Measurements from ENCODE around the gene UBE3B.

Gene UBE3B

GRCh38 chr12:109540526-109541412 lies 63.3 kb downstream of the UBE3B start:
- intact Hi-C loops (cut with micrococcal nuclease): no loop called here
- Mint-ChIP-seq H3K4me3 (no peak overlapping the region), H3K9me3 (no peaks in the 10 kb centered on the region), H3K4me1 (ENCODE audit: low read depth) (peaks cover 7% of the 10 kb centered on the region), H3K36me3 (ENCODE audit: low read depth) (peaks cover 18% of the 10 kb centered on the region), H3K27me3 (no peaks in the 10 kb centered on the region), H3K27ac (no peak overlapping the region)

DNA sequence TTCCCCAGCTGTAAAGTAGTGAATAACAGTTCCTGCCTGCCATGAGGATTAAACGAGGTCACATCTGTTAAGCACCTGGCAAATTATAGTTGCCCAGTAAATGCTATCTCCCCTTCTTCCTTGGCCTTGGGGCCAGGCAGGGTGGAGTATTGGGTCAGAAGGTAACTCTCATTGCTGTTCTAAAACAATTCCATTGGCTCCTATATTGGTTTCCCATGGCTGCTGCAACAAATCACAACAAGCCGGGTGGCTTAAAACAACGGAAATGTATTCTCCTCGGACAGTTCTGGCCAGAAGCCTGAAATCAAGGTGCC lies 63.9 kb downstream of the UBE3B start:
- no peaks in the 10 kb centered on the region for H3K9me3 Mint-ChIP-seq
- H3K36me3 Mint-ChIP-seq (ENCODE audit: low read depth): peaks cover 12% of the 10 kb centered on the region
- H3K27me3 Mint-ChIP-seq: peaks cover 2% of the 10 kb centered on the region
- no peak overlapping the region for H3K4me3 Mint-ChIP-seq
- H3K4me1 Mint-ChIP-seq (ENCODE audit: low read depth): peaks cover 7% of the 10 kb centered on the region
- no peak overlapping the region for H3K27ac Mint-ChIP-seq
- intact Hi-C loops (cut with micrococcal nuclease): no loop called here

DNA sequence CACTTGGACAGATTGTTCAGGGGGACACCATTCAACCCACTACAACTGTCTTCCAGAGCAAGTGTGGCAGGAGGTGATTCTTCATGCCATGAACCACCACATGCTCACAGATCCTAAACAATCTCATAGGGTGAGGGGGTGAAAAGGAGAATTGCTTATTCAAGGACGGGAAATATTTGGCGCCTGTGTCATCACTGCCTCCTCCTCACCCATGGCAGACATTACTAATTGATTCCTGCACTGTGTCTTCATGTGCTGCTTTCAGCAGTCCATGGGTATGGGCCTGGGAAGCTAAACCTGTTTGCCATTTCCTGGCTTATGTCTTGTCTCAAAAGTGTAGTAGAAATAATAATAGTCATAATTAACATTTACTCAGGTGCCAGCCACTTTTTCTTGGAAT lies 64.6 kb downstream of the UBE3B start:
- H3K4me3 Mint-ChIP-seq: no peak overlapping the region
- H3K9me3 Mint-ChIP-seq: no peaks in the 10 kb centered on the region
- peaks cover 6% of the 10 kb centered on the region for H3K36me3 Mint-ChIP-seq (ENCODE audit: low read depth)
- no peak overlapping the region for H3K27ac Mint-ChIP-seq
- H3K27me3 Mint-ChIP-seq: peaks cover 2% of the 10 kb centered on the region
- H3K4me1 Mint-ChIP-seq (ENCODE audit: low read depth): peaks cover 7% of the 10 kb centered on the region
- intact Hi-C loops (cut with micrococcal nuclease): no loop called here

GRCh38 chr12:109542876-109543275 lies 65.4 kb downstream of the UBE3B start:
- intact Hi-C loops (cut with micrococcal nuclease): no loop called here
- H3K27me3 Mint-ChIP-seq: peaks cover 4% of the 10 kb centered on the region
- peaks cover 7% of the 10 kb centered on the region for H3K4me1 Mint-ChIP-seq (ENCODE audit: low read depth)
- H3K27ac Mint-ChIP-seq: no peak overlapping the region
- H3K36me3 Mint-ChIP-seq (ENCODE audit: low read depth): no peaks in the 10 kb centered on the region
- H3K9me3 Mint-ChIP-seq: no peaks in the 10 kb centered on the region
- H3K4me3 Mint-ChIP-seq: no peak overlapping the region

- Mint-ChIP-seq H3K27ac (no peak overlapping the region), H3K9me3 (no peaks in the 10 kb centered on the region), H3K4me1 (ENCODE audit: low read depth) (peaks cover 7% of the 10 kb centered on the region), H3K4me3 (no peak overlapping the region), H3K36me3 (ENCODE audit: low read depth) (no peaks in the 10 kb centered on the region), H3K27me3 (peaks cover 7% of the 10 kb centered on the region)
- intact Hi-C loops (cut with micrococcal nuclease): no loop called here
Measured at GRCh38 chr12:109544955-109545531, 67.6 kb downstream of the UBE3B start.

DNA sequence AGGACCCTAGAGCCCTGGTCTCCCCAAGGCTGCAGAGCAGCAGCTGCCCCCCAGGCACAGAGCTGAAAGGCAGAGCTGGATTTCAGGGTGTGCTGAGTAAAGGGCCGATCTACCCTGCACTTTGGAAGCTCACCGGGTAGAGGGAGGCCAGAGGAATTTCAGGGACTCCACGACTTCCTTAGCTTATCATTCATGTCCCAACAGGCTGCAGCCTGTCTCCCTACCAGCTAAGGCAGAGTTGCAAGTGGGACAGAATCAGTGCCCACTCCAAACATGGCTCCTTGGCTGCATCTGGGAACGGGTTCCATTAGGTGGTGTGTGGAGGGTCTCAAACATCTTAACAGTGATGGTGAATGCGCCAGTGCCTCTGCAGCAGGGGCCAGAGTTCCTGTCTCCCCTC lies 68.4 kb downstream of the UBE3B start:
- no peaks in the 10 kb centered on the region for H3K36me3 Mint-ChIP-seq (ENCODE audit: low read depth)
- no peak overlapping the region for H3K27ac Mint-ChIP-seq
- H3K4me1 Mint-ChIP-seq (ENCODE audit: low read depth): peaks cover 7% of the 10 kb centered on the region
- intact Hi-C loops (cut with micrococcal nuclease): no loop called here
- H3K9me3 Mint-ChIP-seq: no peaks in the 10 kb centered on the region
- H3K4me3 Mint-ChIP-seq: no peak overlapping the region
- peaks cover 9% of the 10 kb centered on the region for H3K27me3 Mint-ChIP-seq

DNA sequence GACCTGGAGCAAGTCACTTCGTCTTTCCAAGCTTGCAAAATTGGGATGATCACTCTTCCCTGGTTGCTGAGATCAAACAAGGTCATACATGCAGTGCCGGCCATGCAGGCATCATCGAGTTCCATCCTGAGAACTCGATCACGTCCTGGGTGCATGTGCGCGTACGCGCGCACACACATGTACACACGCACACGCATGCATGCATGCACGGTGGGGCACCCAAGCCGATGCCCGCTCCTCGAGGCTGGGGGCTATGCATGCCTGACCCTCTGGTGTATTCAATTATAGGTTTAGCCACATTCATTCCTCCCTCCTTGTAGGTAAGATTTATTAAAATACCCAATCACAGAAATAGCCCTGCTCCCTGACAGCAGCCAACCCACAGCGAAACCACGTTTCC lies 69.9 kb downstream of the UBE3B start:
- peaks cover 12% of the 10 kb centered on the region for H3K27me3 Mint-ChIP-seq
- H3K27ac Mint-ChIP-seq: no peak overlapping the region

DNA sequence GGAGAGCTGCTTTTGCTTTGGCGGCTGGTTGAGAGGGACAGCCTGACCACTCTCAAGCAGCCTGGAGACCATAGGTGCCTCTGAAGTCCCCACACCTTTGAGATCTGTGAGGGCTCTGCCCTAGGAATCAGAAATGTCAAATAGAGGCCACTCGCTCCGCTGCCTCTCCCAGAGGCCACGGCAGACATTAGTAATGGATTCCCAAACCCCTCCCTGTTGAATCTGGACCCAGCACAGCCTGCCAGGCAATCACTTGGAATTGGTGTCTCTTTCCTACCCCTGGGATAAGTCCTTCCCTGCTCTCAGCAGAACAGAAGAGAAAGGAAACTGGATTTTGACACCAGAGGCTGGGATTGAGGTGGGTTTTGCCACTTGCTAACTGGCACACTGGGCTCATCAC lies 70.8 kb downstream of the UBE3B start:
- intact Hi-C loops (cut with micrococcal nuclease): no loop called here
- Mint-ChIP-seq H3K9me3 (no peaks in the 10 kb centered on the region), H3K4me3 (no peak overlapping the region), H3K36me3 (ENCODE audit: low read depth) (no peaks in the 10 kb centered on the region), H3K4me1 (ENCODE audit: low read depth) (peaks cover 7% of the 10 kb centered on the region), H3K27ac (no peak overlapping the region), H3K27me3 (peaks cover 12% of the 10 kb centered on the region)

More for the DNA sequence above, 69.9 kb downstream of the UBE3B start:
- Mint-ChIP-seq H3K9me3 (no peaks in the 10 kb centered on the region), H3K4me3 (no peak overlapping the region), H3K4me1 (ENCODE audit: low read depth) (peaks cover 7% of the 10 kb centered on the region), H3K36me3 (ENCODE audit: low read depth) (no peaks in the 10 kb centered on the region)
- intact Hi-C loops (cut with micrococcal nuclease): no loop called here

GRCh38 chr12:109549613-109550270 lies 72.3 kb downstream of the UBE3B start:
- no peaks in the 10 kb centered on the region for H3K36me3 Mint-ChIP-seq (ENCODE audit: low read depth)
- peaks cover 15% of the 10 kb centered on the region for H3K27me3 Mint-ChIP-seq
- no peak overlapping the region for H3K27ac Mint-ChIP-seq
- no peaks in the 10 kb centered on the region for H3K9me3 Mint-ChIP-seq
- no peak overlapping the region for H3K4me3 Mint-ChIP-seq
- intact Hi-C loops (cut with micrococcal nuclease): no loop called here
- peaks cover 7% of the 10 kb centered on the region for H3K4me1 Mint-ChIP-seq (ENCODE audit: low read depth)

DNA sequence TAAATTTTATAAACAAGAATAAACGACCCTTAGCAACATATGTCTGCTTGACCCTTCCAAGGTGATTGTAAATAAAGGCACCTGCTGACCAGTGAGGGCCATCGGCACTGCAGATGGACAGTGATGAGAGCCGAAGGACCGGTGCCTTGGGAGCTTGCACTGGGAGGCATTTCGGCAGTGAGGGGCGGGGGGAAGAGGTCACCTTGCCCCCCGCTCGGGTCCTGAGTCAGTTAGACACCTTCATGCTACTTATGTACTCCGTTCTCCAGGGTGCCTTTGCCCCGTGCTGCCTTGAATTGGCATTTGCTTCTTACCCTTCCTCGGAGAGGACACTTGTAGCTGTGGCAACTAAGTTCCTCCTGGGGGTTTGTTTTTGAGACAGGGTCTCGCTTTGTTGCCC lies 72.8 kb downstream of the UBE3B start:
- H3K4me3 Mint-ChIP-seq: no peak overlapping the region
- H3K27me3 Mint-ChIP-seq: peaks cover 15% of the 10 kb centered on the region
- H3K27ac Mint-ChIP-seq: no peak overlapping the region
- intact Hi-C loops (cut with micrococcal nuclease): no loop called here
- no peaks in the 10 kb centered on the region for H3K36me3 Mint-ChIP-seq (ENCODE audit: low read depth)
- no peaks in the 10 kb centered on the region for H3K9me3 Mint-ChIP-seq
- H3K4me1 Mint-ChIP-seq (ENCODE audit: low read depth): peaks cover 1% of the 10 kb centered on the region

- no peaks in the 10 kb centered on the region for H3K4me1 Mint-ChIP-seq (ENCODE audit: low read depth)
- H3K27ac Mint-ChIP-seq: no peak overlapping the region
- peaks cover 15% of the 10 kb centered on the region for H3K27me3 Mint-ChIP-seq
- no peaks in the 10 kb centered on the region for H3K9me3 Mint-ChIP-seq
- intact Hi-C loops (cut with micrococcal nuclease): no loop called here
- H3K36me3 Mint-ChIP-seq (ENCODE audit: low read depth): peaks cover under 1% of the 10 kb centered on the region
- H3K4me3 Mint-ChIP-seq: no peak overlapping the region
Measured at GRCh38 chr12:109551108-109551507, 73.7 kb downstream of the UBE3B start.

- H3K27ac Mint-ChIP-seq: no peak overlapping the region
- intact Hi-C loops (cut with micrococcal nuclease): no loop called here
- H3K4me3 Mint-ChIP-seq: no peak overlapping the region
- H3K27me3 Mint-ChIP-seq: peaks cover 11% of the 10 kb centered on the region
- H3K9me3 Mint-ChIP-seq: no peaks in the 10 kb centered on the region
- H3K36me3 Mint-ChIP-seq (ENCODE audit: low read depth): peaks cover 12% of the 10 kb centered on the region
- H3K4me1 Mint-ChIP-seq (ENCODE audit: low read depth): no peaks in the 10 kb centered on the region
Measured at GRCh38 chr12:109552971-109553370, 75.5 kb downstream of the UBE3B start.

DNA sequence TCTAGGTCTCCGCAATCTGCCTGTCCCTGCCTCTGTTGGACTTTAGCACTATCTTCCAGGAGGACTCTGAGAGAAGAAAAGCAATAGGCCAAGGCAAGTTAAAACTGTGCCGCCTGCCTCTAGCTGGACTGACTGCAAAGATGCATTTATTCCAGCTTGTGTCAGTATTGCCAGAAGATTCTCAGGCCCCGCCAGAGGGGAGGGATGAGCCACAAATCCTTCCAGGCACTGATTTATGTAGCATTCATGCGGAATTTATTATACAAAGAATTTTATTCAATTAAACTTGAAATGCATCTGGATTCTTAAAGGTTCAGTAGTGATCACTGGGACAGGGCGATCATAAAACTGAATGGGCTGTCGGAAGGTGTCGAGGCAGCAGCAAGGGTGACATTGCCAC lies 76.0 kb downstream of the UBE3B start:
- Mint-ChIP-seq H3K9me3 (no peaks in the 10 kb centered on the region), H3K36me3 (ENCODE audit: low read depth) (peaks cover 15% of the 10 kb centered on the region), H3K27me3 (peaks cover 11% of the 10 kb centered on the region), H3K4me1 (ENCODE audit: low read depth) (no peaks in the 10 kb centered on the region), H3K27ac (no peak overlapping the region), H3K4me3 (no peak overlapping the region)
- intact Hi-C loops (cut with micrococcal nuclease): no loop called here

DNA sequence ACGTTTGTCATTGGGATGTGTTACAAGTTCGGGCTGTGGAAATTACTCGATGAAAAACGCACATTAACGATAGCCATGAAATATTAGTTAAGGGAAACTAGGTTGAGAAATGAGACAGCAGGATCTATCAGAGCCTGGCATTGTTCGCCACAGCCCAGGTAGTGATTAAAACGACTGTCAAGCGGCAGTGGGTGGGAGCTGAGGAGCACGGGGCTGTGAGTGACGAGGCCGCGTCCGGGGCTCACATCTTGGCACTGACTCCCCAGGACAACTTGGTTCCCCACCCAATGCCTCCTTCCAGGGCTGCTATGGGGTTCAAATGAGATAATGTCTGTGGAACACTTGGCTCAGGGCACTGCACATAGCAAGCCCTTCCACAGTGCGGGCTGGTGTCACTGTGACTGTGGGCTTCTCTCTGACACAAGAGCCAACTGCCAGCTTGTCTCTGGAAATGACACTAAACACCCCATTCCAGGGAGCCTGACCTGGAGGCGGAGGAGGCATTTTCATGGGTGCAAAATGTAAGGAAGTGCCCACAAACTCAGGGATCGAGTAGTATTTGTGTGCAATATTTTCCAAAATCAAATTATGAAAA lies 76.6 kb downstream of the UBE3B start:
- Mint-ChIP-seq H3K27me3 (peaks cover 11% of the 10 kb centered on the region), H3K4me3 (no peak overlapping the region), H3K9me3 (no peaks in the 10 kb centered on the region)

More for the DNA sequence above, 76.6 kb downstream of the UBE3B start:
- intact Hi-C loops (cut with micrococcal nuclease): no loop called here
- Mint-ChIP-seq H3K36me3 (ENCODE audit: low read depth) (peaks cover 20% of the 10 kb centered on the region), H3K27ac (no peak overlapping the region), H3K4me1 (ENCODE audit: low read depth) (no peaks in the 10 kb centered on the region)
